ES-I3 (cell line): ENCODE results near the gene TSHR.
"Not testable (repeated sequence)": the region's sequence is repeated elsewhere in the genome, so short reads cannot be mapped to it uniquely, and the experiment has no call there.

Experiments used
- H3K36me3 ChIP-seq: 2 replicates; pipeline ENCODE4 v1.6.1; 2013; ENCODE audit warnings: mild to moderate bottlenecking, low read length, control low read depth, moderate library complexity; ENCODE audit not compliant: insufficient read depth
- H3K4me1 ChIP-seq: 2 replicates; pipeline ENCODE4 v1.6.1; 2013; ENCODE audit warnings: mild to moderate bottlenecking, control low read depth, low read length; ENCODE audit not compliant: insufficient read depth
- H3K9ac ChIP-seq: 2 replicates; pipeline ENCODE4 v1.6.1; 2013; ENCODE audit warnings: low read depth, mild to moderate bottlenecking, low read length, moderate library complexity
- H3K9me3 ChIP-seq: 2 replicates; pipeline ENCODE4 v1.6.1; 2013; ENCODE audit warnings: mild to moderate bottlenecking, low read length, moderate library complexity; ENCODE audit not compliant: control insufficient read depth, insufficient read depth

TSHR gene

DNA sequence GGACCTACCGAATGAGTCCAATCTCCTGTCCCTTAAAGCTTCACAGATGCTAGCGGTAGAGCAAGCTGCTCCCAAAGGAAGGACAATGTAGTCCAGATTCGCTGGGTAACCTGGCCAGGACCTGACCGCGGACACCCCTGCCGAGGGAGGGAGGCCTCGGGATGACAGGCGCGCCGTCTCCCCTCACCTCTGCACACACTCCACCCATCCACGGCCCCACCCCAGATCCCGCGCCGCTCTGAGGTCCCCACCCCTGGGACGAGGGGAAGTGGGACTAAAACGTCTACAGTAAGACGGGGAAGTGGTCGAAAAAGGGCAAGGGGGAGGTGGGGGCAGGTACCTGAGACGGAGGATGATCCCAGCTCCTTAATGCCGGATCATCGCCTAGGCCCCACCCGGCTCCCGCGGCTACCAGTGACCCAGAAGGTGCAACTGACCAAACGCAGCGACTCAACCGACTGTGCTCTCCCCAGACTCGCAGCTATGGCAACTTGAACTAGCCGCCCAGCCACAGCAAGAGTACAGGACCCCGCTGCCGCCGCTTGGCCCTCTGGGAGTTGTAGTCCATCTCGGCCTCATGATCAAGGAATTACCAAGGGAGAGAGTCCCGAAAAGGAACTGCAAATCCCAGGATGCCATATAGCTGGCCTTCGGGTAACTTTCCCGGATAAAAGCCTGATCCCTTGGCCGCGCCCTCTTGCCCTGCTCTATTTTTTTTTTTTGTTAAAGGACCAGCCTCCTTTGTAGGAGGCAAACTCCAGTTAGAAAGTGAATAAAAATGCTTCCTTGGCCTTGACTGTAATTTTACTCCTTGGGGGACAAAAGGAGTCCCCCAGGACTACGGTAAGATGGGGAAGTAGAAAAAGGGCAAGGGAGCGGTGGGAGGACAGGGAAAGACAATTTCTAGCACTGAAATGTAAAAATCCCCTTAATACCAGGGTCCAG is 13.9 kb upstream of the TSHR start, which contains the start of gene CEP128:
TSS of gene CEP128 (minus strand) at position 498 of the 945 bp plus-strand sequence.
- peak within 1 kb of the TSS; percentile 69 for H3K9ac ChIP-seq
- H3K4me1 ChIP-seq, result no peaks in the 10 kb centered on the region
- H3K9me3 ChIP-seq, result no peaks in the 10 kb centered on the region
- H3K36me3 ChIP-seq, result no peaks in the 10 kb centered on the region

DNA sequence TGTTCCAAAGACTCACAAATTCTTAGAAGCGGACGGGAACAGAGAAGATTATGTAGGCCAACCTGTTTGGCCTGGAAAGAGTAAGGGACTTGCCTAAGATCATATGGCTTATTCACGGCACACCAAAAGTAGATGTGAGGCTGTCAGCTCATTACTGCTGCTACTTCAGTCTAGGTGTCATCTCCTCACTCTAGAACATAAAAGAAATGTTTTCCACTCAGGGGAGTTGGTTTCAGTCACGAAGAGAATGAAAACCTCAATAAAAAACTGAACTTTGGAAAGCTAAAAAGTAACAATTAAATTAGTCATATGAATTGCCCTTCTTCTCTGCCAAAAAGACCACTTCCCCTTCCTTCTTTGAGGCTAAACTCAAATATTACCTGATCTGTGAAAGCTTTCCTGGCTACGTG is 13.2 kb upstream of the TSHR start:
- no peaks in the 10 kb centered on the region for H3K36me3 ChIP-seq
- H3K4me1 ChIP-seq, result no peaks in the 10 kb centered on the region
- H3K9ac ChIP-seq, result peak overlapping the region; percentile 69
- no peaks in the 10 kb centered on the region for H3K9me3 ChIP-seq

DNA sequence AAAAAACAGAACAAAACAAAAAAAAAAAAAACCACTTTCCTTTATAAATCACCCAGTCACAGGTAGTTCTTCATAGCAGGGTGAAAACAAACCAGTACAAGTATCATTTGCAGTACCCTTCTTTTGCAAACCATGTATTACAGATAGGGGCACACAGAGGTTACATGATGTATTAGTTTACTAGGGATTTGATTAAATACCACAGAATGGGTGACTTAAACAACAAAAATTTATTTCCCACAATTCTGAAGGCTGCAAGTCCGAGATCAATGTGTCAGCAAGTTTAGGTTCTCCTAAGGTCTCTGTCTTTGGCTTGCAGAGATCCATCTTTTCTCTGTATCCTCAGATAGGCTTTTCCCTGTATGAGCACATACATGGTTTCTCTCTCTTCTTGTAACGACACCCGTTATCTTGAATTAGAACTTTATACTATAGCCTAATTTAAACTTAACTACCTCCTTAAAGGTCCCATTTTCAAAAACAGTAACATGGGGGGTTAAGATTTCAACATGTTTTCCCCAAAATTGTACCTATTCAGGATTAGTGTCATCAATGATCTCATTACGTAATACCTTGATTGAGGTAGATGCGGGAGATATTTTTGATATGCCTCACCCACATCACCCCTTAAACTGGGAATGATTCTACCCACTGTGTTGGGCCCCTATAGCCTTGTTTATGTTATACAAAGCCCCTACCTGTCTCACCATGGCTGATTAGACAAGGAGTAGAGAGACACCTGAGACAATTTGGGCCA is 10.4 kb upstream of the TSHR start:
- no peak overlapping the region for H3K9ac ChIP-seq
- no peaks in the 10 kb centered on the region for H3K4me1 ChIP-seq
- H3K9me3 ChIP-seq, result no peaks in the 10 kb centered on the region
- H3K36me3 ChIP-seq, result no peaks in the 10 kb centered on the region

DNA sequence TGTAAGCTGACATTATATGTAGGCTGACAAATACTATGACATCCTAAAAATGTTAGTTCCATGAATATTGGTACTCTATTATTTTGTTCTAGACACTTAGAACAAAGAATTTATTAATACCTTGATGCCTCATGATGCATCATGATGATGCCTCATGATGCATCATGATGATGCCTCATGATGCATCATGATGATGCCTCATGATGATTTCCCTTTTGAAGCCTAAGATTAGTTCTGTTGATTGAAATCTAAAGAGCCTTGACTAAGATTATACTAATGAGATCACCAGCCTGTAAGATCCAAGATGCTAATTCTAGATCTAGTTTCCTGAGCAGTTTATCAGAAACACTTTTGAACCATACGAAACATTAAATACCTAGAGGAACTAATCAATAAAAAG is 9.2 kb upstream of the TSHR start:
- H3K9me3 ChIP-seq, result no peaks in the 10 kb centered on the region
- no peak overlapping the region for H3K9ac ChIP-seq

DNA sequence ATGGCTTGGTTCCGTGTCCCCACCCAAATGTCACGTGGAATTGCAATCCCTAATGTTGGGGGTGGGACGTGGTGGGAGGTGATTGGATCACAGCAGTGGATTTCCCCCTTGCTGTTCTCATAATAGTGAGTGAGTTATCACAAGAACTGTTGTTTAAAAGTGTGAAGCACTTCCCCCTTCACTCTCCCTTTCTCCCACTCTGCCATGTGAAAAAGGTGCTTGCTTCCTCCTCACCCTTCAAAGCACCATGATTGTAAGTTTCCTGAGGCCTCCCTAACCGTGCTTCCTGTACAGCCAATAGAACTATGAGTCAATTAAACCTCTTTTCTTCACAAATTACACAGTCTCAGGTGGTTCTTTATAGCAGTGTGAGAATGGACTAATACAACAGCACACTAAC is 8.6 kb upstream of the TSHR start:
- Histone ChIP-seq H3K9me3 (no peaks in the 10 kb centered on the region), H3K4me1 (no peaks in the 10 kb centered on the region), H3K9ac (no peak overlapping the region), H3K36me3 (no peaks in the 10 kb centered on the region)

More for the DNA sequence above, 9.2 kb upstream of the TSHR start:
- Histone ChIP-seq H3K4me1 (no peaks in the 10 kb centered on the region), H3K36me3 (no peaks in the 10 kb centered on the region)

DNA sequence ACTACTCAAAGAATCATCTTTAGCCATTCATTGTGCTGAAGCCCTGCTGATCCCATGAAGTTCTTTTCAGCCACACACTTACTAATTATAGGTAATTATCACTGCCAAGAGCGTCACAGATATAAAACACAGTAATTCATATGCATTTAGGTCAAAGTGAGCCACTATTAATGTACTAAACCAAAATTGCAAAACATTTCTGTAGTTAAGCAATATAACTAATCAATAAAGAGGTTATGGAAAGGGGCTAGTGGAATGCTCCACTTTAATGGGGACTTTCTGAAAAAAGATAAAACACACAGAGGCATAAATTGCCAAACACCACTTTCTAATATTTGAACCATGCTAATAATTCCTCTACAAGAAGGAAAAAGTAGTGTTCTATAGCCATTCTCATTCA is 7.1 kb upstream of the TSHR start:
- no peaks in the 10 kb centered on the region for H3K9me3 ChIP-seq
- no peaks in the 10 kb centered on the region for H3K36me3 ChIP-seq
- H3K4me1 ChIP-seq, result no peaks in the 10 kb centered on the region
- no peak overlapping the region for H3K9ac ChIP-seq

DNA sequence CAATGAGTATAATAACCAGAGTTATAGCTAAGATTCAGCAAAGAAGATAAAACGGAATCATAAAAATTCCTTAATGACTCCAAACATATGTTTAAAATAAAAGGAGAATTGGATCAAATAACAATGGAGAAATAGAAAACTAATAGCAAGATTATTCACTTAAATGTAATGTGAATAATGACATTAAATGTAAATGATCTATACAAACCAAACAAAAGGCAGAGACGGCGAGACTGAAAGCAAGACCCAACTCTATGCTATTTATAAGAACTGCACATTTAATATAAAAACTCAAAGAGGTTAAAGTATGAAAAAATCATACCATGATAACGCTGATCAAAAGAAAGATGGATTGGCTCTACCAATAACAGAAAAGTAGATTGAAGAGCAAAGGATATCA is 3.9 kb upstream of the TSHR start:
- Histone ChIP-seq H3K4me1 (no peaks in the 10 kb centered on the region), H3K9me3 (no peaks in the 10 kb centered on the region), H3K36me3 (no peaks in the 10 kb centered on the region), H3K9ac (no peak overlapping the region)

DNA sequence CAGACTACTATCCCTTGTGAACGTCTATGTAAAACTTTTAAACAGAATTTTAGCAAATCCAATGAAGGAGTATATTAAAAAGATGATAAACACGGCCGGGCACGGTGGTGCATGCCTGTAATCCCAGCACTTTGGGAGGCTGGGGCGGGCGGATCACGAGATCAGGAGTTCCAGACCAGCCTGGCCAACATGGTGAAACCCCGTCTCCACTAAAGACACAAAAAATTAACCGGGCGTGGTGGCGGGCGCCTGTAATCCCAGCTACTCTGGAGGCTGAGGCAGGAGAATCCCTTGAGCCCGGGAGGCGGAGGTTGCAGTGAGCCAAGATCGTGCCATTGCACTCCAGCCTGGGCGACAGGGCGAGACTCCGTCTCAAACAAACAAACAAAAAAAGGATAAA is 2.2 kb upstream of the TSHR start:
- H3K36me3 ChIP-seq, H3K9me3 ChIP-seq, H3K4me1 ChIP-seq, H3K9ac ChIP-seq: not testable (repeated sequence)

DNA sequence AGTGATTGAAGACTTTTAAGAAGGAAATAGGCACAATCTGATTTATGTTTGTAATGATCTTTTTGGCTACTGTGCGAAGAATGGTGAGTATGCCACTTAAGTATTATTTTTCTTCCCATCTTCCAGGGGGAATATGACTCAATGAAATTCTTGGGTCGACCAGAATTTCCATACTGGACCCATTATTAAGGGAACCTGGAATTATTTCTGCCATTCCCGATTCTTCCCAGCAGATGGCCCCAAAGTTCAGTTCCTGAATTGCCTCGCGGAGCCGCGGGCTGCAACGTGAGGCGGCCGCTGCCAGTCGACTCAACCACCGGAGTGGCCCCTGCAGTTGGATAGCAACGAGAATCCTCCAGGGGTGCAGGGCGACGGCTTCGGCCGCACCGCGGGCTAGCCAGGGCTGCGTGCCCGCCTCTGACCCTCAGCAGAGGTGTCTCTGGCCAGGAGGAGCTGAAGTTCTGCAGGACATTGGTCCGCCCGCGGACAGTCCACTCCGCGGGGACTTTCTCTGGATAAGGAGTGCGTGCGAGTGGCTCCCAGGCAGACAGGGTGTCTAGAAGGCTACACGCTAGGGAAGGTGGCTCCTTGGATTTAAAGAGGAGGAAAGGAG is 628 bp upstream of the TSHR start:
- no peaks in the 10 kb centered on the region for H3K36me3 ChIP-seq
- H3K9ac ChIP-seq, result peak overlapping the region; percentile 48; the same call in 1 of the 2 replicates
- H3K4me1 ChIP-seq, result no peaks in the 10 kb centered on the region
- H3K9me3 ChIP-seq, result no peaks in the 10 kb centered on the region

DNA sequence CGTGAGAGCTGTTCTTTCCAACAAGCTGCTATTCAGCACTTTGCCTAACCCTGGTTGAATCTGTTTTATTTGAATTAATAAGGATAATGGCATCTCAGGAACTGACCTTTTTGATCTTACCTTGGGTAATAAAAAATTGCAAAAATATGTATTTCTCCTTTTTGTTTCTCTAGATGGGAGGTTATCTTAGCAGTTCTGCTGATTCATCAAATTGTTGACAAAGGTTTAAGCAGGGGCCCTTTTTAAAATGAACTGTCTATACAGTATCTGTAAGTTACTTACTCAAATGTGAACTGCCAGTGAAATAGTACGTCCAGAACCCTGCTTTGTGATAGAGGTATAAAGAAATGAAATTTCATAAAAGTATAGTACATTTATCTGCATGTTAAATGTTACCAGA is 681 bp downstream of the TSHR start:
- Histone ChIP-seq H3K4me1 (no peaks in the 10 kb centered on the region), H3K9ac (peak overlapping the region; percentile 48; the same call in 1 of the 2 replicates)

DNA sequence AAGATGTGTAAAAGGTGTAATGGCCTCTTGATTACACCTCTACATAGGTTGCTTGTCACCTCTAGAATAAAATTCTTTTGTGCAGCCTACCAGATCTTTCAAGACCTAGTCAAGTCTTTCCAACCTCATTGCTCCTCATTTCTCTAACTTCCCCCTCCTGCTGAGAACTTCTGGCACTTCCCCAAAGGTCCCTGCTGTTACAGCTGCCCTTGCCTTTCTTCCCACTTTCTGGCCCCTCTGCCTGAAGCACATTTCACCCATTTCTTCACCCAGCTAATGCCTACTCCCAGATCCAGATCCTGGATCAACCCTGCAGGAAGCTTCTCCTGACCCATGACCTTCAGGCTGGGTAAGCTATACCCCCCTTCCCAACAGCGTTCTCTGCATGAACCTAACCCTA is 1.5 kb downstream of the TSHR start:
- Histone ChIP-seq H3K9ac (no peak overlapping the region), H3K36me3 (no peaks in the 10 kb centered on the region), H3K9me3 (no peaks in the 10 kb centered on the region), H3K4me1 (no peaks in the 10 kb centered on the region)

More for the DNA sequence above, 681 bp downstream of the TSHR start:
- Histone ChIP-seq H3K36me3 (no peaks in the 10 kb centered on the region), H3K9me3 (no peaks in the 10 kb centered on the region)

DNA sequence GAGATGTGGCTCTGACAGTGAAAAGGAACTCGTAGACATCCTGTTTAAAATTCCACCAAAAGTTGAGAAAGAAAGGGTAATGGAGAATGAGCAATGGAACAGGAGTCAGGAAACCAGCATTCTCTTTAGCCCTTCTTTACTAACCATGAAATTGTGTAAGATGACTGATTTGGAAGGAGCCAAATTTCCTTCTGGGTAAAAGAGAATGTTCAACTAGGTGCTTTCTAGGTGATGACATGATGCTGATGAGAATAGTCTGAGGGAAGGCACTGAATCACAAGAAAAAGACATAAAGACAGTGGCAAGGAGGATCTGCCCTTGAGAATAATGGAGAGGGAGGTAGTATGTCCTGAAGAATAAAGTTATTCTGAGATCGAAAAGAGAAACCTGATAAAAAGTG is 2.2 kb downstream of the TSHR start:
- Histone ChIP-seq H3K4me1 (no peaks in the 10 kb centered on the region), H3K9me3 (no peaks in the 10 kb centered on the region), H3K9ac (no peak overlapping the region), H3K36me3 (no peaks in the 10 kb centered on the region)

DNA sequence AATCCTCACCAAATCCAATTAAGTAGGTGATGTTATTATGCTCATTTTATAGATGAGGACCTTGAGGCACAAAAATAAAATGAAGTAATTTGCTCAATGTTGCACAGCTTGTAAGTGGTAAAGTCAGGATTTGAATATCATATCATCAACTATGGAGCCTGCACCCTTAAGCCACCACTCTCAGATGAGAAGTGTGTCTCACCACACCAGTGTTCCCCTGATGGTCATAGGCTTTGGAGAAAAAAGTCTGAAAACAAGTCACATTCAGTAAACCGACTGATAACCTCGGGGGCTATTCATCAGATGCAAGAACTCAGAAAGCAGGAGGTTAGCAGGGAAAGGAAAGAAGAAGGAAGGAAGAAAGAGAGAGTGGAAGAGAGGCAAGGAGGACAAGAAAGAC is 2.8 kb downstream of the TSHR start:
- Histone ChIP-seq H3K9me3 (no peaks in the 10 kb centered on the region), H3K4me1 (no peaks in the 10 kb centered on the region), H3K36me3 (no peaks in the 10 kb centered on the region), H3K9ac (no peak overlapping the region)

DNA sequence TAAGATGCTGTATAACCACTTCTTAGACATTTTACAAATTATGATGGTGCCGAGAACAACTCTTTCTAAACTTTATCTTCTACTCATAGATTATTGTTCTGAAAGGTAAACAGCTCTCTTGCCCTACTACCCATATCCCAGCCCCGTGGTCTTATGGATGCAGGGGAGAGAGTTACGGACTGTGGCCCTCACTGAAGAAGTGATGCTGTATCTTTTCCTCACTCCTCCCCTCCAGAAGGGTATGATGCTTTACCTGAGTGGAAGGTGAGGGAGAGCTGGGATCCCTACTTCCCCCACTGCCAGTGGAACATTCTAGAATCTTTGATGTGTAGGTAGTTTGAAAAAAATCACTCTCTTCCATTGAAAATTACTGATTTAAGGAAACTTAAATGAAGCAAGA is 3.5 kb downstream of the TSHR start:
- no peaks in the 10 kb centered on the region for H3K4me1 ChIP-seq
- no peaks in the 10 kb centered on the region for H3K36me3 ChIP-seq
- H3K9me3 ChIP-seq, result no peaks in the 10 kb centered on the region
- H3K9ac ChIP-seq, result no peak overlapping the region
